ENCODE results near the gene HSF5. TPM values are rescaled to one million over a fixed set of nuclear protein-coding genes. Genes with fewer than 3 reads are reported as not detected.

Gene HSF5
- total RNA-seq, 1 donor from 2014 or later, result not detected

DNA sequence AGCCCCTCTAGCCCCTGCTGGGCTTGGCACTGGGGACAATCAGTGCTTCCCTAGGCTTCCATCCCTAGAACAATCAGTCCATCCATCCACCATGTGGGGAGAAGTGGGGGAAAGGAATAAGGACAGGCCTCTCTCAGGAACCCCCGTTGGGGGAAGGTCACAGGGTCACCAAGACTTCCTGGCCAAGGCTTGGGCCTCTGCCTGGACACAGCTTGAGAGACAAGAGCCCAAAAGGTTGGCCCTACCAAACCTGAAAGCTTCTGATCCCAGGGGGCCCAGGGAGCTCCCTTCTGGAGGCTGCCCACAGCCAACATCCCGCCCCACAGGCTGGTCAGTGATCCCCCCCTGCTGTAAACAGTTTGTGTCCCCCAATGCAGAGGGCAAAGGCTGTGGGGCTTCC, 42.4 kb upstream of the HSF5 start:
- TF ChIP-seq, protein P1, sequence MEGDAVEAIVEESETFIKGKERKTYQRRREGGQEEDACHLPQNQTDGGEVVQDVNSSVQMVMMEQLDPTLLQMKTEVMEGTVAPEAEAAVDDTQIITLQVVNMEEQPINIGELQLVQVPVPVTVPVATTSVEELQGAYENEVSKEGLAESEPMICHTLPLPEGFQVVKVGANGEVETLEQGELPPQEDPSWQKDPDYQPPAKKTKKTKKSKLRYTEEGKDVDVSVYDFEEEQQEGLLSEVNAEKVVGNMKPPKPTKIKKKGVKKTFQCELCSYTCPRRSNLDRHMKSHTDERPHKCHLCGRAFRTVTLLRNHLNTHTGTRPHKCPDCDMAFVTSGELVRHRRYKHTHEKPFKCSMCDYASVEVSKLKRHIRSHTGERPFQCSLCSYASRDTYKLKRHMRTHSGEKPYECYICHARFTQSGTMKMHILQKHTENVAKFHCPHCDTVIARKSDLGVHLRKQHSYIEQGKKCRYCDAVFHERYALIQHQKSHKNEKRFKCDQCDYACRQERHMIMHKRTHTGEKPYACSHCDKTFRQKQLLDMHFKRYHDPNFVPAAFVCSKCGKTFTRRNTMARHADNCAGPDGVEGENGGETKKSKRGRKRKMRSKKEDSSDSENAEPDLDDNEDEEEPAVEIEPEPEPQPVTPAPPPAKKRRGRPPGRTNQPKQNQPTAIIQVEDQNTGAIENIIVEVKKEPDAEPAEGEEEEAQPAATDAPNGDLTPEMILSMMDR (IDR thresholded peaks at IDR 0.05; ENCODE audit: insufficient read depth, low read length, severe bottlenecking), result no peak
- DNase-seq (ENCODE audit: low read depth) (no peak), FAIRE-seq (no peak)
- Histone ChIP-seq H3K36me3 (ENCODE audit: control insufficient read depth, insufficient read depth, low read length) (no peaks in the 10 kb centered on the region), H3K4me3 (ENCODE audit: low read depth, low read length) (no peak overlapping the region), H3K27me3 (ENCODE audit: control insufficient read depth, insufficient read depth, low read length) (peaks cover 2% of the 10 kb centered on the region)

GRCh38 chr17:58529275-58529674, 41.1 kb upstream of the HSF5 start:
- no peak for DNase-seq (ENCODE audit: low read depth)
- peaks cover 2% of the 10 kb centered on the region for H3K27me3 ChIP-seq (ENCODE audit: control insufficient read depth, insufficient read depth, low read length)
- TF ChIP-seq, protein P1 (IDR thresholded peaks at IDR 0.05; ENCODE audit: insufficient read depth, low read length, severe bottlenecking), result no peak
- no peak overlapping the region for H3K4me3 ChIP-seq (ENCODE audit: low read depth, low read length)
- no peaks in the 10 kb centered on the region for H3K36me3 ChIP-seq (ENCODE audit: control insufficient read depth, insufficient read depth, low read length)
- no peak for FAIRE-seq

- TF ChIP-seq, protein P1 (IDR thresholded peaks at IDR 0.05; ENCODE audit: insufficient read depth, low read length, severe bottlenecking), result no peak
Measured at GRCh38 chr17:58528443-58528842, 40.2 kb upstream of the HSF5 start.

DNA sequence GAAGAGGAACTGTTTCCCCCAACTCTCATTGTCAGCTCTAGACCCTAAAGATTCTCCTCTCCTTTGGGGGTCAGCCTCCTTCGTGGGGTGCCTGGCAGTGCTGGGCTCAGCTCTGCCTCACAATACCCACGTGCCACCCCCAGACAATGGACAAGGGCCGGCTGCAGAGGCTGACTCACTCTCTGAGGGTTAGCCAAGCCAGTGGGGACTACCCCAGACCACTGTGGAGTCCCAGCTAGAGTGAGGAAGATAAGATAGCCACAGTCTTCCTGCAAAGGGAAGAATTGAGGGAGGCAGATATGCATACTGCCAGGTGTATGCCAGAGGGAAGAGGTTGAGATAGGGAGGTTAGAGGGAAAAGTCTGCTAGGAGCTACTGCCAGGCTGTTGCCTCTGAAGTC, 39.7 kb upstream of the HSF5 start:
- no peak overlapping the region for H3K4me3 ChIP-seq (ENCODE audit: low read depth, low read length)
- DNase-seq (ENCODE audit: low read depth), result no peak
- H3K36me3 ChIP-seq (ENCODE audit: control insufficient read depth, insufficient read depth, low read length), result no peaks in the 10 kb centered on the region
- TF ChIP-seq, protein P1 (IDR thresholded peaks at IDR 0.05; ENCODE audit: insufficient read depth, low read length, severe bottlenecking), result no peak
- no peak for FAIRE-seq
- H3K27me3 ChIP-seq (ENCODE audit: control insufficient read depth, insufficient read depth, low read length), result peaks cover 2% of the 10 kb centered on the region

More at GRCh38 chr17:58528443-58528842, 40.2 kb upstream of the HSF5 start:
- no peak for FAIRE-seq
- H3K36me3 ChIP-seq (ENCODE audit: control insufficient read depth, insufficient read depth, low read length), result no peaks in the 10 kb centered on the region
- DNase-seq (ENCODE audit: low read depth), result no peak
- H3K4me3 ChIP-seq (ENCODE audit: low read depth, low read length), result no peak overlapping the region
- peaks cover 2% of the 10 kb centered on the region for H3K27me3 ChIP-seq (ENCODE audit: control insufficient read depth, insufficient read depth, low read length)

DNA sequence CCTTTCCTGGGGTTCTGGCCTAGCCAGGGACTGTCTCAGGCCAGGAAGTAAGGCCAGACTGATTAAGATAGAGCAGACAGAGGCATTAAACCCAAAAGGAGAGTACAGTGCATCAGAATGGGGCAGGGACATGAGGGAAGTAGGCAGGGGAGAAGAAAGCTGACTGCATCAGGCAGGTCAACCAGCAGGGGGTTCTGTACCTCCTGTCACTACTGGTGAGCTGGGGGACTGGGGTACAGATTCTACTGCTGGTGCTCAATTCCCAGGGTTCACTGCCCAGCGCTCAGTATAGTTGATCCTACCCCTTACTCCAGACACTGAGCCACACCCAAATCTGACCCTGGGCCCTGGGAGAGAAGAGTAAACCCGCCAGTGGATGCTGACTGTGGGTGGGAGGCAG, 39.1 kb upstream of the HSF5 start:
- DNase-seq (ENCODE audit: low read depth) (no peak), FAIRE-seq (no peak)
- TF ChIP-seq, protein P1 (IDR thresholded peaks at IDR 0.05; ENCODE audit: insufficient read depth, low read length, severe bottlenecking), result peak; percentile 21
- Histone ChIP-seq H3K4me3 (ENCODE audit: low read depth, low read length) (no peak overlapping the region), H3K27me3 (ENCODE audit: control insufficient read depth, insufficient read depth, low read length) (no peaks in the 10 kb centered on the region), H3K36me3 (ENCODE audit: control insufficient read depth, insufficient read depth, low read length) (no peaks in the 10 kb centered on the region)

- TF ChIP-seq, protein P1 (IDR thresholded peaks at IDR 0.05; ENCODE audit: insufficient read depth, low read length, severe bottlenecking), result no peak
- DNase-seq (ENCODE audit: low read depth) (peak; percentile 57), FAIRE-seq (no peak)
- no peaks in the 10 kb centered on the region for H3K36me3 ChIP-seq (ENCODE audit: control insufficient read depth, insufficient read depth, low read length)
- no peaks in the 10 kb centered on the region for H3K27me3 ChIP-seq (ENCODE audit: control insufficient read depth, insufficient read depth, low read length)
- no peak overlapping the region for H3K4me3 ChIP-seq (ENCODE audit: low read depth, low read length)
Measured at GRCh38 chr17:58525239-58525638, 37.0 kb upstream of the HSF5 start.
